ENCODE measurements around the gene HIBADH.

Gene HIBADH

DNA sequence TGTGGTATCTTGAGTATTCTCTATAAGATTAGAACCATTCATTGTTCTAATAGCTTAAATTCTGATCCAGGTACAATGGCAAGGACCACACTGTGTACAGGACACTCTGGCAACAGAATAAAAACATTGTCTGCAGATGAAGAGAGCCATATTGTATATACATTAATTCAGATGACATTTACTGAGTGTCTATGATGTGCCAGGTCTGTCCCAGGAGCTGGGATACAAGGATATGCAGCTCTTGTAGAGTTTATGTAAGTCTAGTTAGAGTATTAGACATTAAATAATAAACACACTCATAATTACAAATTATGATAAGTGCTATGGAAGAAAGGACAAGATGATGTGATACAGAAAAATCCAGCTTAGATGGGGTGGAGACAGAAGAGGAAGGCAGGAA lies 184.1 kb downstream of the HIBADH start:
- CTCF ChIA-PET: interaction anchor here (0.9 to 1.0 kb wide), 2 partner anchors 542 to 615 kb away, joined by 3 to 6 read pairs; no protein-coding TSS in a partner anchor
- H3K4me1 ChIP-seq (ENCODE audit: control insufficient read depth, insufficient read depth, low read length): peaks cover 4% of the 10 kb centered on the region; the same call in 1 of the 2 replicates
- H3K4me3 ChIP-seq (ENCODE audit: low read depth, low read length): no peak overlapping the region
- no peak overlapping the region for H3K27ac ChIP-seq (ENCODE audit: extremely low read depth, low read depth, low read length)
- POLR2A ChIA-PET: no interaction called here
- H3K36me3 ChIP-seq (ENCODE audit: control insufficient read depth in 2 of 2, insufficient read depth in 1 of 2, low read length in 2 of 2): no peaks in the 10 kb centered on the region
- TF ChIP-seq ZNF350 (tag by site-specific recombination; IDR thresholded peaks at IDR 0.05) (no peak), ZNF558 (tag by site-specific recombination; IDR thresholded peaks at IDR 0.05) (no peak)
- no peaks in the 10 kb centered on the region for H3K9me3 ChIP-seq (ENCODE audit: control insufficient read depth, insufficient read depth, low read depth, low read length)

GRCh38 chr7:27478084-27478483 lies 184.6 kb downstream of the HIBADH start:
- Histone ChIP-seq H3K27ac (ENCODE audit: extremely low read depth, low read depth, low read length) (no peak overlapping the region), H3K4me1 (ENCODE audit: control insufficient read depth, insufficient read depth, low read length) (peaks cover 4% of the 10 kb centered on the region; the same call in 1 of the 2 replicates), H3K4me3 (ENCODE audit: low read depth, low read length) (no peak overlapping the region), H3K36me3 (ENCODE audit: control insufficient read depth in 2 of 2, insufficient read depth in 1 of 2, low read length in 2 of 2) (no peaks in the 10 kb centered on the region), H3K9me3 (ENCODE audit: control insufficient read depth, insufficient read depth, low read depth, low read length) (no peaks in the 10 kb centered on the region)
- CTCF ChIA-PET: interaction anchor here (0.9 to 1.0 kb wide), 2 partner anchors 542 to 615 kb away, joined by 3 to 6 read pairs; no protein-coding TSS in a partner anchor
- POLR2A ChIA-PET: no interaction called here
- no peak for TF ChIP-seq ZNF112 (tag by site-specific recombination; IDR thresholded peaks at IDR 0.05)
- TF ChIP-seq ZNF561 (tag by site-specific recombination; IDR thresholded peaks at IDR 0.05; ENCODE audit: borderline replicate concordance): no peak
- no peak for TF ChIP-seq SETDB1 (IDR thresholded peaks at IDR 0.05; ENCODE audit: insufficient read length, low read length)
- TF ChIP-seq SP3 (tag by site-specific recombination; IDR thresholded peaks at IDR 0.05): no peak
- TF ChIP-seq ZNF138 (tag by site-specific recombination; IDR thresholded peaks at IDR 0.05; ENCODE audit: borderline replicate concordance): no peak
- peak; percentile 33; the same call in 1 of the 2 replicates for TF ChIP-seq OSR2 (tag by site-specific recombination; IDR thresholded peaks at IDR 0.05)
- no peak for TF ChIP-seq YY2 (tag by site-specific recombination; IDR thresholded peaks at IDR 0.05)
- TF ChIP-seq GLIS1 (tag by site-specific recombination; IDR thresholded peaks at IDR 0.05): peak; percentile 28; the same call in 1 of the 2 replicates
- no peak for TF ChIP-seq REPIN1 (tag by site-specific recombination; IDR thresholded peaks at IDR 0.05; ENCODE audit: low read depth)
- no peak for TF ChIP-seq MEIS1 (CRISPR knock-in tag; IDR thresholded peaks at IDR 0.05; ENCODE audit: borderline replicate concordance)
- TF ChIP-seq HIC1 (tag by site-specific recombination; IDR thresholded peaks at IDR 0.05): peak; percentile 34; the same call in 1 of the 2 replicates
- no peak for TF ChIP-seq ZBTB11 (tag by site-specific recombination; conservative IDR thresholded peaks at IDR 0.05; ENCODE audit: low read depth)
- no peak for TF ChIP-seq SCRT2 (tag by site-specific recombination; IDR thresholded peaks at IDR 0.05)
- TF ChIP-seq ZNF792 (tag by site-specific recombination; IDR thresholded peaks at IDR 0.05): no peak
- peak; percentile 31; the same call in 1 of the 2 replicates for TF ChIP-seq ZXDB (tag by site-specific recombination; IDR thresholded peaks at IDR 0.05)
- no peak for TF ChIP-seq ZNF580 (tag by site-specific recombination; IDR thresholded peaks at IDR 0.05)
- no peak for TF ChIP-seq ZNF423 (tag by site-specific recombination; IDR thresholded peaks at IDR 0.05)
- no peak for TF ChIP-seq ZFP37 (tag by site-specific recombination; IDR thresholded peaks at IDR 0.05)
- TF ChIP-seq ZNF335 (tag by site-specific recombination; conservative IDR thresholded peaks at IDR 0.05): peak; percentile 40; the same call in 1 of the 2 replicates
- TF ChIP-seq ZNF777 (tag by site-specific recombination; IDR thresholded peaks at IDR 0.05; ENCODE audit: borderline replicate concordance): no peak
- TF ChIP-seq, protein P1, sequence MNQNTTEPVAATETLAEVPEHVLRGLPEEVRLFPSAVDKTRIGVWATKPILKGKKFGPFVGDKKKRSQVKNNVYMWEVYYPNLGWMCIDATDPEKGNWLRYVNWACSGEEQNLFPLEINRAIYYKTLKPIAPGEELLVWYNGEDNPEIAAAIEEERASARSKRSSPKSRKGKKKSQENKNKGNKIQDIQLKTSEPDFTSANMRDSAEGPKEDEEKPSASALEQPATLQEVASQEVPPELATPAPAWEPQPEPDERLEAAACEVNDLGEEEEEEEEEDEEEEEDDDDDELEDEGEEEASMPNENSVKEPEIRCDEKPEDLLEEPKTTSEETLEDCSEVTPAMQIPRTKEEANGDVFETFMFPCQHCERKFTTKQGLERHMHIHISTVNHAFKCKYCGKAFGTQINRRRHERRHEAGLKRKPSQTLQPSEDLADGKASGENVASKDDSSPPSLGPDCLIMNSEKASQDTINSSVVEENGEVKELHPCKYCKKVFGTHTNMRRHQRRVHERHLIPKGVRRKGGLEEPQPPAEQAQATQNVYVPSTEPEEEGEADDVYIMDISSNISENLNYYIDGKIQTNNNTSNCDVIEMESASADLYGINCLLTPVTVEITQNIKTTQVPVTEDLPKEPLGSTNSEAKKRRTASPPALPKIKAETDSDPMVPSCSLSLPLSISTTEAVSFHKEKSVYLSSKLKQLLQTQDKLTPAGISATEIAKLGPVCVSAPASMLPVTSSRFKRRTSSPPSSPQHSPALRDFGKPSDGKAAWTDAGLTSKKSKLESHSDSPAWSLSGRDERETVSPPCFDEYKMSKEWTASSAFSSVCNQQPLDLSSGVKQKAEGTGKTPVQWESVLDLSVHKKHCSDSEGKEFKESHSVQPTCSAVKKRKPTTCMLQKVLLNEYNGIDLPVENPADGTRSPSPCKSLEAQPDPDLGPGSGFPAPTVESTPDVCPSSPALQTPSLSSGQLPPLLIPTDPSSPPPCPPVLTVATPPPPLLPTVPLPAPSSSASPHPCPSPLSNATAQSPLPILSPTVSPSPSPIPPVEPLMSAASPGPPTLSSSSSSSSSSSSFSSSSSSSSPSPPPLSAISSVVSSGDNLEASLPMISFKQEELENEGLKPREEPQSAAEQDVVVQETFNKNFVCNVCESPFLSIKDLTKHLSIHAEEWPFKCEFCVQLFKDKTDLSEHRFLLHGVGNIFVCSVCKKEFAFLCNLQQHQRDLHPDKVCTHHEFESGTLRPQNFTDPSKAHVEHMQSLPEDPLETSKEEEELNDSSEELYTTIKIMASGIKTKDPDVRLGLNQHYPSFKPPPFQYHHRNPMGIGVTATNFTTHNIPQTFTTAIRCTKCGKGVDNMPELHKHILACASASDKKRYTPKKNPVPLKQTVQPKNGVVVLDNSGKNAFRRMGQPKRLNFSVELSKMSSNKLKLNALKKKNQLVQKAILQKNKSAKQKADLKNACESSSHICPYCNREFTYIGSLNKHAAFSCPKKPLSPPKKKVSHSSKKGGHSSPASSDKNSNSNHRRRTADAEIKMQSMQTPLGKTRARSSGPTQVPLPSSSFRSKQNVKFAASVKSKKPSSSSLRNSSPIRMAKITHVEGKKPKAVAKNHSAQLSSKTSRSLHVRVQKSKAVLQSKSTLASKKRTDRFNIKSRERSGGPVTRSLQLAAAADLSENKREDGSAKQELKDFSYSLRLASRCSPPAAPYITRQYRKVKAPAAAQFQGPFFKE (tag by site-specific recombination; IDR thresholded peaks at IDR 0.05; ENCODE audit: borderline replicate concordance): no peak
- no peak for TF ChIP-seq ZNF248 (tag by site-specific recombination; IDR thresholded peaks at IDR 0.05)

Data from HEK293 (cell line).